Kidney glomerular epithelial cell (primary cell): ENCODE data around the gene COL6A2.
"Not testable (repeated sequence)": the region's sequence is repeated elsewhere in the genome, so short reads cannot be mapped to it uniquely, and the experiment has no call there.

Experiments
- DNase-seq: peaks from one replicate; lab custom pipeline; 2025; lab: John Stamatoyannopoulos, UW

Gene COL6A2

GRCh38 chr21:46097336-46098293, at the start of gene COL6A2:
TSS of gene COL6A2 (plus strand) at chr21:46098112.
- DNase-seq: no peak

- no peak for DNase-seq
Observed at GRCh38 chr21:46048926-46049889, 48.7 kb upstream of the COL6A2 start.

- DNase-seq: no peak
Observed at GRCh38 chr21:46049890-46050667, 47.8 kb upstream of the COL6A2 start.

- no peak for DNase-seq
Observed at GRCh38 chr21:46050668-46051378, 47.1 kb upstream of the COL6A2 start.

- DNase-seq: no peak
Observed at GRCh38 chr21:46051379-46051770, 46.5 kb upstream of the COL6A2 start.

GRCh38 chr21:46051821-46052675, 45.9 kb upstream of the COL6A2 start:
- no peak for DNase-seq

GRCh38 chr21:46052703-46053651, 44.9 kb upstream of the COL6A2 start:
- DNase-seq: peak; percentile 72

- no peak for DNase-seq
Observed at GRCh38 chr21:46054031-46054430, 43.9 kb upstream of the COL6A2 start.

- no peak for DNase-seq
Observed at GRCh38 chr21:46054451-46054881, 43.4 kb upstream of the COL6A2 start.

GRCh38 chr21:46055863-46056281, 42.0 kb upstream of the COL6A2 start:
- DNase-seq: no peak

- no peak for DNase-seq
Observed at GRCh38 chr21:46056450-46056903, 41.4 kb upstream of the COL6A2 start.

- DNase-seq: no peak
Observed at GRCh38 chr21:46057111-46057709, 40.7 kb upstream of the COL6A2 start.

GRCh38 chr21:46057710-46058241, 40.1 kb upstream of the COL6A2 start:
- DNase-seq: no peak

- DNase-seq: no peak
Observed at GRCh38 chr21:46058431-46059145, 39.3 kb upstream of the COL6A2 start.

GRCh38 chr21:46059195-46059594, 38.7 kb upstream of the COL6A2 start:
- no peak for DNase-seq

GRCh38 chr21:46059711-46060455, 38.0 kb upstream of the COL6A2 start:
- DNase-seq: not testable (repeated sequence)

GRCh38 chr21:46060596-46061061, 37.3 kb upstream of the COL6A2 start:
- DNase-seq: peak; percentile 90
